ENCODE measurements around the gene GAPDHS. TPM values are rescaled to one million over a fixed set of nuclear protein-coding genes. Genes with fewer than 3 reads are reported as not detected.

Gene GAPDHS
- total RNA-seq, 1 experiment from 2014 or later, result not detected

- Mint-ChIP-seq H3K4me1 (ENCODE audit: low read depth, unreplicated experiment) (no peaks in the 10 kb centered on the region), H3K36me3 (ENCODE audit: insufficient read depth, unreplicated experiment) (no peaks in the 10 kb centered on the region), H3K9me3 (ENCODE audit: low read depth, unreplicated experiment) (no peaks in the 10 kb centered on the region), H3K4me3 (ENCODE audit: low read depth, unreplicated experiment) (no peak overlapping the region), H3K27me3 (ENCODE audit: unreplicated experiment) (peaks cover 80% of the 10 kb centered on the region), H3K27ac (ENCODE audit: unreplicated experiment) (no peak overlapping the region)
- CTCF ChIA-PET, result no interaction called here
- BruUV-seq (replicated peaks), result no TSS peak
- DNase-seq, result no peak
- no peak for TF ChIP-seq CTCF (IDR thresholded peaks at IDR 0.05; ENCODE audit: unreplicated experiment)
- intact Hi-C loops (cut with micrococcal nuclease; ENCODE audit: unreplicated experiment), result no loop called here
These were observed 26.5 kb downstream of the GAPDHS start for GRCh38 chr19:35559781-35560180.

DNA sequence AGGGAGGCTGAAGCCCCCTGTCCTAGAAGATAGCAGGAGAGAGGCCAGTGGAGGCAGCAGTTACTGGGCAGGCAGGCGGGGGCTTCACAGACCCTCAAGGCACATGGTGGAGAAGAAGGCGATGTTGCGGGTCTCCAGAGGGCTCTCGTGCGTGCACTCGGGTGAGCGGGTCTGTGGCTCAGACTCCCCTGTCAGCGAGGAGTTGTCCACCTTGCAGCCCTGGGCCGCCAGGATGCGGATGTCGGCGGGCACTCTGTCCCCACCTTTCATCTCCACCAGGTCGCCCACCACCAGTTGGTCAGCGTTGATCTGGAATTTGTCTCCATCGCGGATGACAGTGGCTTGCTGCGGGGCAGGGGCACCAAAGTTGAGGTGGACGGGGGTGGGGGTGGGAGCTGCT, 27.0 kb downstream of the GAPDHS start:
- Mint-ChIP-seq H3K36me3 (ENCODE audit: insufficient read depth, unreplicated experiment) (no peaks in the 10 kb centered on the region), H3K4me3 (ENCODE audit: low read depth, unreplicated experiment) (no peak overlapping the region), H3K27ac (ENCODE audit: unreplicated experiment) (no peak overlapping the region), H3K9me3 (ENCODE audit: low read depth, unreplicated experiment) (no peaks in the 10 kb centered on the region), H3K4me1 (ENCODE audit: low read depth, unreplicated experiment) (no peaks in the 10 kb centered on the region), H3K27me3 (ENCODE audit: unreplicated experiment) (peaks cover 80% of the 10 kb centered on the region)
- no TSS peak for BruUV-seq (replicated peaks)
- DNase-seq, result no peak
- TF ChIP-seq CTCF (IDR thresholded peaks at IDR 0.05; ENCODE audit: unreplicated experiment), result no peak
- CTCF ChIA-PET, result no interaction called here
- intact Hi-C loops (cut with micrococcal nuclease; ENCODE audit: unreplicated experiment), result no loop called here

- no TSS peak for BruUV-seq (replicated peaks)
- intact Hi-C loops (cut with micrococcal nuclease; ENCODE audit: unreplicated experiment), result no loop called here
- Mint-ChIP-seq H3K9me3 (ENCODE audit: low read depth, unreplicated experiment) (no peaks in the 10 kb centered on the region), H3K4me1 (ENCODE audit: low read depth, unreplicated experiment) (no peaks in the 10 kb centered on the region), H3K27ac (ENCODE audit: unreplicated experiment) (no peak overlapping the region), H3K27me3 (ENCODE audit: unreplicated experiment) (peaks cover 80% of the 10 kb centered on the region), H3K36me3 (ENCODE audit: insufficient read depth, unreplicated experiment) (no peaks in the 10 kb centered on the region), H3K4me3 (ENCODE audit: low read depth, unreplicated experiment) (no peak overlapping the region)
- CTCF ChIA-PET, result interaction anchor here (0.6 kb wide), 1 partner anchor 112 kb away, joined by 3 read pairs; no protein-coding TSS in a partner anchor
- DNase-seq, result no peak
- TF ChIP-seq CTCF (IDR thresholded peaks at IDR 0.05; ENCODE audit: unreplicated experiment), result no peak
These were observed 27.4 kb downstream of the GAPDHS start for GRCh38 chr19:35560677-35561076.

DNA sequence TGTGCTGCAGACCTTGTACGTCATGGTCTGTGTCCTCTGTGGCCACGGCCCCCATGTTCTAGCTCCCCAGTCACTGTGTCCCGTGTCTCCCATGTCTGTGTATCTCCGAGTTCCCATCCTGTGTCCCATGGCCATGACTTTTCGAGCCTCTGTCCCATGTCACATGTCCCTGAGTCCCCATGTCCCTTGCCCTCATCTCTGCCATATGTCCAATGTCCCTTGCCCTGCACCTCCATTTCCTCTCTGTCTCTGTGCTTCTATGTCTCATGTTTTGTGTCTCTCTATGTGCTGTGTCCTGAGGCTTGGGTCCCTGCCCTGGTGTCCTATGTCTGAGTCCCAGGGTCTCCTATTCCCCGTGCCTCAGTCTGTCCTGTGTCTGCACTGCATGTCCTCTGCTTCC, 28.2 kb downstream of the GAPDHS start:
- TF ChIP-seq CTCF (IDR thresholded peaks at IDR 0.05; ENCODE audit: unreplicated experiment), result no peak
- Mint-ChIP-seq H3K9me3 (ENCODE audit: low read depth, unreplicated experiment) (no peaks in the 10 kb centered on the region), H3K27me3 (ENCODE audit: unreplicated experiment) (peaks cover 77% of the 10 kb centered on the region), H3K36me3 (ENCODE audit: insufficient read depth, unreplicated experiment) (no peaks in the 10 kb centered on the region), H3K4me3 (ENCODE audit: low read depth, unreplicated experiment) (no peak overlapping the region), H3K27ac (ENCODE audit: unreplicated experiment) (no peak overlapping the region), H3K4me1 (ENCODE audit: low read depth, unreplicated experiment) (no peaks in the 10 kb centered on the region)
- BruUV-seq (replicated peaks), result no TSS peak
- CTCF ChIA-PET, result interaction anchor here (0.6 to 0.7 kb wide), 2 partner anchors 10 to 113 kb away, joined by 3 read pairs; no protein-coding TSS in a partner anchor
- DNase-seq, result no peak
- intact Hi-C loops (cut with micrococcal nuclease; ENCODE audit: unreplicated experiment), result no loop called here

All from Calu3 (cell line).